Measurements from ENCODE around the gene NSDHL. TPM values are rescaled to one million over a fixed set of nuclear protein-coding genes. Genes with fewer than 3 reads are reported as not detected.

NSDHL gene
- total RNA-seq, 1 donor from 2014 or later, result 29.0 TPM

DNA sequence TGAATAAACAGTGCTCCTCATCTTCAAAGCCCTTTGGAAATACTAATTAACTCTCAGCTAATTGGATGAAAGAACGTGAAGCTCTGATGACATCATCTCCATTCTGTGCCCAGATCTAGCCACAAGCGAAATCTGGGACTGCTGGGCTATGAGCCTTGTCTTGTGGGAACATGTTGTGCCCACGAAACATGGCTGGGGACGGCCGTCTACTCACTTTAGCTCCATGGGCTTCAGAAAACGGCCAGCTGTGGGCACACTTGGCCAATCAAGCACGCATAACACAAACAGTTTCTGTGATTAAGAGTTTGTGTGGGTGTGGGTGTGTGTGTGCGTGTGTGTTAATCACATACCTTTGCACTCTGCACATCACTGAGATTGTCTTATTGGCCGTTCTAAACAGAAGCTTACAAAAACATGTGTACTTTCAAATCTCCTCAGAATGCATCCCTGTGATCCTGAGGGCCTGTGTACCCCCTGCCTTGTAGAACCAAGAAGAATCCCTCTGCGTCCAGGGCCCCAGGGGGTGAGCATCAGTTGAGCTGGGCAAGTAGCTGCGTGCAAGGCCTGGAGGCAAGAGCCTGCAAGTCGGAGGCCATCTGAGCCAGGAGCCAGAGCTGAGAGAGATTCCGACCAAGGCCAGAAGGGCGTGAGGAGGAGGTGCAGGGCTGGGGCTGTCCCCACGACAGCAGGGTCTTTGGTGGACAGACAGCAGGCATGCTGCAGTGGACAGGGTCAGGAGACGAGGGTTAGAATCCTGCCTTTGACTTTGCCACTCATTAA, 48.3 kb downstream of the NSDHL start:
- no peak overlapping the region for H3K4me3 Mint-ChIP-seq (ENCODE audit: low read depth)
- H3K9me3 Mint-ChIP-seq (ENCODE audit: low read depth), result peaks cover 19% of the 10 kb centered on the region
- peaks cover 5% of the 10 kb centered on the region for H3K27me3 Mint-ChIP-seq
- peaks cover 3% of the 10 kb centered on the region for H3K4me1 Mint-ChIP-seq (ENCODE audit: low read depth)
- no peak overlapping the region for H3K27ac Mint-ChIP-seq
- H3K36me3 Mint-ChIP-seq (ENCODE audit: insufficient read depth), result peaks cover 2% of the 10 kb centered on the region
- TF ChIP-seq, protein P1, sequence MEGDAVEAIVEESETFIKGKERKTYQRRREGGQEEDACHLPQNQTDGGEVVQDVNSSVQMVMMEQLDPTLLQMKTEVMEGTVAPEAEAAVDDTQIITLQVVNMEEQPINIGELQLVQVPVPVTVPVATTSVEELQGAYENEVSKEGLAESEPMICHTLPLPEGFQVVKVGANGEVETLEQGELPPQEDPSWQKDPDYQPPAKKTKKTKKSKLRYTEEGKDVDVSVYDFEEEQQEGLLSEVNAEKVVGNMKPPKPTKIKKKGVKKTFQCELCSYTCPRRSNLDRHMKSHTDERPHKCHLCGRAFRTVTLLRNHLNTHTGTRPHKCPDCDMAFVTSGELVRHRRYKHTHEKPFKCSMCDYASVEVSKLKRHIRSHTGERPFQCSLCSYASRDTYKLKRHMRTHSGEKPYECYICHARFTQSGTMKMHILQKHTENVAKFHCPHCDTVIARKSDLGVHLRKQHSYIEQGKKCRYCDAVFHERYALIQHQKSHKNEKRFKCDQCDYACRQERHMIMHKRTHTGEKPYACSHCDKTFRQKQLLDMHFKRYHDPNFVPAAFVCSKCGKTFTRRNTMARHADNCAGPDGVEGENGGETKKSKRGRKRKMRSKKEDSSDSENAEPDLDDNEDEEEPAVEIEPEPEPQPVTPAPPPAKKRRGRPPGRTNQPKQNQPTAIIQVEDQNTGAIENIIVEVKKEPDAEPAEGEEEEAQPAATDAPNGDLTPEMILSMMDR (IDR thresholded peaks at IDR 0.05; ENCODE audit: unreplicated experiment), result no peak
- no peak for DNase-seq (ENCODE audit: low spot score, unreplicated experiment)

DNA sequence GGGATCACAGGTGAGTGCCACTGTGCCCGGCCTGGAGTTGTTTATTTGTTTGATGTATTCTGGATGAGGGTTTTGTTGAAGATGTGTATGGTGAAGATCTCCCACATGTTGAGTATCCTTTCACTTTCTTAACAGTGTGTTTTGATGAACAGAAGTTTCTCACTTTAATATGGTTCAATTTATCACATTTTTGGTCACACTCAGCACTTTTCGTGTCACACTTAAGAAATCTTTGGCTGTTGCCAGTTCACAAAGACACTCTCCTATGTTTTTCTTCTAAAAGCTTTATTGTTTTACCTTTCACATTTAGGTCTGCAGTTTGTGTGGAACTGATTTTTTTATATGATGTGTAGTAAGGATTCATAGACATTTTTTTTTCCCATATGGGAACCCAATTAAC, 50.4 kb downstream of the NSDHL start:
- Mint-ChIP-seq H3K9me3 (ENCODE audit: low read depth) (peaks cover 16% of the 10 kb centered on the region), H3K36me3 (ENCODE audit: insufficient read depth) (no peaks in the 10 kb centered on the region), H3K27ac (no peak overlapping the region), H3K4me1 (ENCODE audit: low read depth) (peaks cover 3% of the 10 kb centered on the region), H3K27me3 (peaks cover 19% of the 10 kb centered on the region), H3K4me3 (ENCODE audit: low read depth) (no peak overlapping the region)
- no peak for DNase-seq (ENCODE audit: low spot score, unreplicated experiment)
- TF ChIP-seq, protein P1 (IDR thresholded peaks at IDR 0.05; ENCODE audit: unreplicated experiment), result no peak

DNA sequence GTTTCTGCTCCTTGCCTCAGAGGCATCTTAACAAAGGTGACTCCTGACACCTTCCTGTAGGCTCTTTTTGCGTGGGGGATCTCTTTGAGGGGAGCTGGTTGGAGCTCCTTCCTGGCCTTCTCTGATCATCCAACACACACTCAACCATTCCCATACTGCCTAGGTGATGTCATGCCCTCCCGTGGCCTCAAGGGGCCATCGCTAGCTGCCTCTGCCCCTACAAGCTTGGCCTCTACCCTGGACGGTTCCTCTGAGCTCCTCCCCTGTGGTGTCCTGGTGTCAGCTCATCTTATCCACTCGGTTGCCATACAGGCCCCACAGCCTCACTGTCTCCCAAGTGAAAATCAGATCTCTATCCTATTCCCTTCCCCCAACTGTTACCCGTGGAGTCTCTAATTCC, 53.3 kb downstream of the NSDHL start:
- DNase-seq (ENCODE audit: low spot score, unreplicated experiment), result no peak
- H3K4me1 Mint-ChIP-seq (ENCODE audit: low read depth), result peaks cover 6% of the 10 kb centered on the region
- no peak overlapping the region for H3K4me3 Mint-ChIP-seq (ENCODE audit: low read depth)
- no peak overlapping the region for H3K27ac Mint-ChIP-seq
- H3K9me3 Mint-ChIP-seq (ENCODE audit: low read depth), result peaks cover 19% of the 10 kb centered on the region
- TF ChIP-seq, protein P1 (IDR thresholded peaks at IDR 0.05; ENCODE audit: unreplicated experiment), result no peak
- H3K36me3 Mint-ChIP-seq (ENCODE audit: insufficient read depth), result no peaks in the 10 kb centered on the region
- peaks cover 23% of the 10 kb centered on the region for H3K27me3 Mint-ChIP-seq

DNA sequence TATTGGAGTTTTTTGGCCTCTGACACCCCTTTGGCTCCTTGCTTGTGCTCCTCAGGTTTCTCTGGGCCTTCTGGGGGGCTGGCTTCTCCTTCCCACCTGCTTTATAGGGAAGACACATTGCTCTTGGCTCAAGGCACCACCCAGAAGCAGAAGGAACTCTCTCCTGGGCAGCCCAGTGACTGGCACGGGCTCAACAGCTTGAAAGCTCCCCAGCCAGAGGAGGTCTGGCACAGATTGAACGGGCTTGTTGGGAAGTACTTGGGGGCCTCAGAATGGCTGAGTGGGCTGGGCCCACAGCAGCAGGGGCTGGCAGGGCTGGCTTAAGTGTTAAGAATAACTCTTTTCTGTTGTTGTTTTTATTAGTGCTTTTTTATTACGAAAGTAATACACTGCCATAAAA, 55.9 kb downstream of the NSDHL start:
- Mint-ChIP-seq H3K4me1 (ENCODE audit: low read depth) (peaks cover 4% of the 10 kb centered on the region), H3K4me3 (ENCODE audit: low read depth) (no peak overlapping the region), H3K27me3 (peaks cover 48% of the 10 kb centered on the region), H3K36me3 (ENCODE audit: insufficient read depth) (peaks cover 2% of the 10 kb centered on the region), H3K27ac (no peak overlapping the region), H3K9me3 (ENCODE audit: low read depth) (peaks cover 31% of the 10 kb centered on the region)
- no peak for DNase-seq (ENCODE audit: low spot score, unreplicated experiment)
- TF ChIP-seq, protein P1 (IDR thresholded peaks at IDR 0.05; ENCODE audit: unreplicated experiment), result no peak

DNA sequence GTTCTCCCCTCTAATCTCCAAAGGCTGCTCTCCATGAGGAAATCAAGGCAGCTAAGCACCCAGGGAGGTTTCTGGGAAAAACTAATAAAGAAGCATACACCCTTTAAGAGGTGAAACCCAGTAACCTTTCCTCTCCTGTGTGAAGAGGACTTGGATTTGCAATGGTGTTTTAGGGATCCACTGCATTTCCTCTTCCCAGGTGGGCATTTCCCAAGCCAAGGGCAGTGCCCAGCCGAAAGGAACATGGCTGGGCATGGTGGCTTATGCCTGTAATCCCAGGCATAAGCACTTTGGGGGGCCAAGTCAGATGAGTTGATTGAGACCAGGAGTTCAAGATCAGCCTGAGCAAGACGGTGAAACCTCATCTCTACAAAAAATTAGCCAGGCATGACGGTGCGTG, 61.6 kb downstream of the NSDHL start:
- H3K4me1 Mint-ChIP-seq (ENCODE audit: low read depth), result peaks cover 3% of the 10 kb centered on the region
- H3K4me3 Mint-ChIP-seq (ENCODE audit: low read depth), result no peak overlapping the region
- H3K27ac Mint-ChIP-seq, result no peak overlapping the region
- DNase-seq (ENCODE audit: low spot score, unreplicated experiment), result no peak
- peaks cover 27% of the 10 kb centered on the region for H3K9me3 Mint-ChIP-seq (ENCODE audit: low read depth)
- peaks cover 47% of the 10 kb centered on the region for H3K27me3 Mint-ChIP-seq
- TF ChIP-seq, protein P1 (IDR thresholded peaks at IDR 0.05; ENCODE audit: unreplicated experiment), result no peak
- H3K36me3 Mint-ChIP-seq (ENCODE audit: insufficient read depth), result peaks cover 2% of the 10 kb centered on the region

Measured in progenitor cell of endocrine pancreas (in vitro differentiated cells).